WERI-Rb-1 (cell line): ENCODE results near the gene NEAT1.

Experiments
- DNase-seq: peaks from one replicate; pipeline ENCODE4 v3.0.0-alpha.2; 2020
- H3K27ac ChIP-seq: fragments of 250-450 bp; sonication (Bioruptor Pico); 2 replicates; pipeline ENCODE4 v1.5.1; 2020; ENCODE audit warnings: mild to moderate bottlenecking, moderate library complexity
- H3K27me3 ChIP-seq: fragments of 250-450 bp; sonication (Bioruptor Pico); 2 replicates; pipeline ENCODE4 v1.5.1; 2021; ENCODE audit warnings: mild to moderate bottlenecking, low read depth, moderate library complexity; ENCODE audit not compliant: insufficient read depth, severe bottlenecking
- H3K36me3 ChIP-seq: fragments of 250-450 bp; sonication (Bioruptor Pico); 2 replicates; pipeline ENCODE4 v1.5.1; 2020; ENCODE audit warnings: mild to moderate bottlenecking, moderate library complexity
- H3K4me3 ChIP-seq: 2 replicates; pipeline ENCODE4 v1.5.1; 2011; ENCODE audit warnings: low read depth, mild to moderate bottlenecking, control low read depth, low read length
- H3K9me3 ChIP-seq: fragments of 250-450 bp; sonication (Bioruptor Pico); 2 replicates; pipeline ENCODE4 v1.5.1; 2021; ENCODE audit warnings: mild to moderate bottlenecking, moderate library complexity; ENCODE audit not compliant: severe bottlenecking
- TF ChIP-seq, protein P1 (sequence below): IDR thresholded peaks from 2 replicates; pipeline ENCODE4 v1.5.1; 2011; ENCODE audit warnings: low read depth, mild to moderate bottlenecking, control low read depth, inconsistent platforms, low read length

The NEAT1 gene

DNA sequence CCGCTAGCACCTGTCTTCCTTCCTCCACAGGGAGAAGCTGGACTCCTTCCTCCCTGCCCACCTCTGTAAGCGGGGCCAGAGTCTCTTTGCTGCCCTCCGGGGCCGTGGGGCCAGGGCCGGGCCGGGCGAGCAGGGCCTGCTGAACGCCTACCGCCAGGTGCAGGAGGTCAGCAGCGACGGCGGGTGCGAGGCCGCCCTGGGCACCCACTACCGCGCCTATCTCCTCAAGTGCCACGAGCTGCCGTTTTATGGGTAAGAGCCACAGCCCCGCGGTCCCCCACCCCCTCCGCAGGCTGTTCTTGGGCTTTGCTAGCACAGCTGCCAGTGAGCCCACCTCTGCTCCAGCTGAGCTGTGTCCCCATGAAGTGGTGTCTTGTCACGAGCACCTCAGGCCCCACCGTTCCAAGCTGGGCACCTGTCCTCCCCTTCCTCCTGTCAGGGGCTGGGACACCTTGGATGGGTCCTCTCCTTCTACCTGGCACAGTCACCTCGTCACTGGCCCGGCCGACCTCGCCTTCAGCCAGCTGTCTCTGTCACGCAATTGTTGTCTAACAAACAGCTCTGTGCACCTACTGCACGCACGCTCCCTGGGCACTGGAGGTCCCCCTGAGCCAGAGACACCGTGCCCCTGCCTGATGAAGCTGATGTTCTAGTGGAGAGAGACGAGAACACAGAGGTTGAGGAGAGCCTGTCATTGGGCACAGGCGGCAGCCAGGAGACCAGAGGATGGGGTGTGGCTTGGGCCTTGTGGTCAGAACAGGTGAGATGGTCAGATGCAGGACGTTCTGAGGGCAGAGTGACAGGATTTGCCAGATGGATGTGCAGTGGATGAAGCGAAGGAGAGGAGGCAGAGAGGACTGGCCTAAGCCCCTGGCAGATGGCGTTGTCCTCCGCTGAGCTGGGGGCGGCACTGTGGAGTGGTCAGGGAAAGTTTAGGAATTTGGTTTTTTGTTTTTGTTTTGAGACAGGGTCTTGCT lies 25.5 kb upstream of the NEAT1 start:
- peak; percentile 65 for DNase-seq

GRCh38 chr11:65398362-65398910 lies 24.2 kb upstream of the NEAT1 start:
- peak overlapping the region; percentile 18 for H3K27ac ChIP-seq
- no peak for DNase-seq
- TF ChIP-seq, protein P1, sequence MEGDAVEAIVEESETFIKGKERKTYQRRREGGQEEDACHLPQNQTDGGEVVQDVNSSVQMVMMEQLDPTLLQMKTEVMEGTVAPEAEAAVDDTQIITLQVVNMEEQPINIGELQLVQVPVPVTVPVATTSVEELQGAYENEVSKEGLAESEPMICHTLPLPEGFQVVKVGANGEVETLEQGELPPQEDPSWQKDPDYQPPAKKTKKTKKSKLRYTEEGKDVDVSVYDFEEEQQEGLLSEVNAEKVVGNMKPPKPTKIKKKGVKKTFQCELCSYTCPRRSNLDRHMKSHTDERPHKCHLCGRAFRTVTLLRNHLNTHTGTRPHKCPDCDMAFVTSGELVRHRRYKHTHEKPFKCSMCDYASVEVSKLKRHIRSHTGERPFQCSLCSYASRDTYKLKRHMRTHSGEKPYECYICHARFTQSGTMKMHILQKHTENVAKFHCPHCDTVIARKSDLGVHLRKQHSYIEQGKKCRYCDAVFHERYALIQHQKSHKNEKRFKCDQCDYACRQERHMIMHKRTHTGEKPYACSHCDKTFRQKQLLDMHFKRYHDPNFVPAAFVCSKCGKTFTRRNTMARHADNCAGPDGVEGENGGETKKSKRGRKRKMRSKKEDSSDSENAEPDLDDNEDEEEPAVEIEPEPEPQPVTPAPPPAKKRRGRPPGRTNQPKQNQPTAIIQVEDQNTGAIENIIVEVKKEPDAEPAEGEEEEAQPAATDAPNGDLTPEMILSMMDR, result peak; percentile 61
- H3K4me3 ChIP-seq, result no peak overlapping the region
- H3K9me3 ChIP-seq, result no peaks in the 10 kb centered on the region
- H3K36me3 ChIP-seq, result peaks cover 47% of the 10 kb centered on the region
- no peaks in the 10 kb centered on the region for H3K27me3 ChIP-seq

More for the DNA sequence above, 25.5 kb upstream of the NEAT1 start:
- no peaks in the 10 kb centered on the region for H3K9me3 ChIP-seq
- TF ChIP-seq, protein P1, result 0 out of 2 replicates have a peak, but pooled peaks have one; percentile 7
- H3K27me3 ChIP-seq, result no peaks in the 10 kb centered on the region
- no peak overlapping the region for H3K4me3 ChIP-seq
- peaks cover 44% of the 10 kb centered on the region for H3K36me3 ChIP-seq
- H3K27ac ChIP-seq, result peak overlapping the region; percentile 63

DNA sequence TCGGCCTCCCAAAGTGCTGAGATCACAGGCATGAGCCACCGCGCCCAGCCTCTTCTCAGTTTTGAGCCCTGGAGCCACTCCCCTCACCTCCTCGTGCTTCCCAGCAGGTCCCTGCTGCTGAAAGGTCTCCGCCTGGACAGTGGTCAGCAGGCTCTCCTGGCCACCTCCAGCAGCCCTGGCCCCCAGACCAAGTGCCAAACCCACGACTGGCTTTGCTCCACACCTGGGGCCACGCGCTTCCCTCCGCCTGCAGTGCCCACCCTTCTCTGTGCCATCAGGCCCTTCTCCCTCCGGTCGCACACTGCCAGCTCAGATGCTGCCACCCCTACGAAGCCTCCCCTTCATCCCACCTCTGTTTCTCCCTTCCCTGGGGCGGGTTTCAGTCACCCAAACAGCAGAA lies 23.3 kb upstream of the NEAT1 start:
- Histone ChIP-seq H3K36me3 (peaks cover 42% of the 10 kb centered on the region), H3K4me3 (no peak overlapping the region), H3K27me3 (no peaks in the 10 kb centered on the region), H3K27ac (no peak overlapping the region), H3K9me3 (no peaks in the 10 kb centered on the region)
- DNase-seq, result no peak
- TF ChIP-seq, protein P1, result no peak

DNA sequence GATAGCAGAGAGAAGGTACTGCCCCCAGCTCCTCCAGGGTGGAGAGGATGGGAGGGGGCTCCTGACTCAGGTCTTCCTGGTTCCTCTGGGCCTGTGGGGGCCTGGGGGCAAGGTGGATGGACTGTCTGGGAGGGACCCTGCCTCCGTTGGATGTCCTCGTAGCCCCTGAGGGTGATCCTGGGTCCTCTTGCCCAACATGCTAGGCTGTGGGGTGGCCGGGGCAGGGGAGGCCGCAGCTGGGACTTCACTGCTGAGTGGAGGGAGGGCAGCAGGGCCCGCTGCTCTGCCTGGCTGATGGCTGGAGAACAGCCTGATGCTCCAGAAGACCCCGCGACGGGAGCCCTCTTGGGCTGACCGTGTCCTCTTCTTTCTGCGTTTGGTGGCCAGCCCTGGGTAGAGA lies 22.8 kb upstream of the NEAT1 start:
- peaks cover 43% of the 10 kb centered on the region for H3K36me3 ChIP-seq
- no peak overlapping the region for H3K4me3 ChIP-seq
- TF ChIP-seq, protein P1, result no peak
- H3K27ac ChIP-seq, result no peak overlapping the region
- no peaks in the 10 kb centered on the region for H3K9me3 ChIP-seq
- no peaks in the 10 kb centered on the region for H3K27me3 ChIP-seq
- no peak for DNase-seq

DNA sequence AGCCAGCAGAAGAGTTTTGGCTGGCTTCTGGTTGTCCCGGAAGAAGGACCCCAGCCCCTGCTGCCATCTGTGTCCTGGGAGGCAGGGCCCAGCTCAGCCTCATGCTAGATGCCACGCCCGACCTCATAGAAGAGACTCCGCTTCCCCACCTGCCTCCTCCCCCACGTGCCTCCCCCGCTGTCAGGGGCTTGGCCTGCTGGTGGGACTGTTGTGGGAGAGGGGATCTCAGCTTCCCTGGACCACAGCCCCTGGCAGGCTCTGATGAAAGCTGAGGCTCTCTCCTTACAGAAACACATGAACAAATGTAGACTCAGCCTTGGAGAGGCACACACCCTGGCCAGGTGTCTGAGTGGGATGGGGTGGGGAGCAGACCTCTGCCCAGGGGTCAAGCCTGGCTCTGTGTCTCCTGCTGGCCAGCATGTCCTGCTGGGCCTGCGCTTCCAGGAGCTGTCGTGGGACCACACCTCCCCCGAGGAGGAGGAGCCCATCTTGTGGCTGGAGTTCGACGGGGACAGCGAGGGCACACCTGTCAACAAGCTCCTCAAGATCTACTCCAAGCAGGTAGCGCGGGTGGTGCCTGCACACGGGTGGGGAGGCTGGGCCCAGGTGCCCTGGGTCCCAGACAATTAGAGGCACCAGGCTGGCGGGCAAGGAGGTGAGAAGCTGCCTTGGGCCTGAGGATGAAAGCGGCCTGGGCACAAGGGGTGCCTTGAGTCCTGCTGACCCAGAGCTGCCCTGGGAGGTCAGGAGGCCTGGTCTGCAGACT lies 22.1 kb upstream of the NEAT1 start:
- no peak overlapping the region for H3K27ac ChIP-seq
- no peak overlapping the region for H3K4me3 ChIP-seq
- TF ChIP-seq, protein P1, result no peak
- H3K9me3 ChIP-seq, result no peaks in the 10 kb centered on the region
- no peaks in the 10 kb centered on the region for H3K27me3 ChIP-seq
- H3K36me3 ChIP-seq, result peaks cover 50% of the 10 kb centered on the region
- no peak for DNase-seq
